Mesothelial cell of epicardium (in vitro differentiated cells): ENCODE data around the gene TBCEL. TPM values are rescaled to one million over a fixed set of nuclear protein-coding genes. Genes with fewer than 3 reads are reported as not detected.
A peak's percentile ranks its signal among the peaks of the same experiment; 100 is the strongest.
"Not testable (repeated sequence)": the region's sequence is repeated elsewhere in the genome, so short reads cannot be mapped to it uniquely, and the experiment has no call there.

Experiments
- DNase-seq, 2 experiments: peaks; one replicate each; pipeline ENCODE4 v3.0.0; 2021; ENCODE audit warnings: low spot score in 2 of 2; ENCODE audit not compliant: unreplicated experiment in 2 of 2
- H3K27ac Mint-ChIP-seq: 2 replicates; pipeline ENCODE4 v1.8.0; 2021; ENCODE audit warnings: mixed read lengths
- H3K27me3 Mint-ChIP-seq: 2 replicates; pipeline ENCODE4 v1.8.0; 2021; ENCODE audit warnings: low read depth, mixed read lengths
- H3K36me3 Mint-ChIP-seq: 2 replicates; pipeline ENCODE4 v1.8.0; 2021; ENCODE audit warnings: mixed read lengths
- H3K4me1 Mint-ChIP-seq: 2 replicates; pipeline ENCODE4 v1.8.0; 2021; ENCODE audit warnings: mixed read lengths
- H3K4me3 Mint-ChIP-seq: 2 replicates; pipeline ENCODE4 v1.8.0; 2021; ENCODE audit warnings: mild to moderate bottlenecking, moderate library complexity, mixed read lengths
- H3K9me3 Mint-ChIP-seq: 2 replicates; pipeline ENCODE4 v1.8.0; 2021; ENCODE audit warnings: mixed read lengths
- CTCF ChIP-seq: fragments of 200-600 bp; sonication (generic); IDR thresholded peaks from one replicate; pipeline ENCODE4 v1.5.0; 2021; ENCODE audit warnings: antibody characterized with exemption; ENCODE audit not compliant: unreplicated experiment
- total RNA-seq: library from RNA; stranded (reverse); gene quantifications from 3 replicates; pipeline ENCODE4 v1.2.1, GENCODE V29; 2021

The TBCEL gene
- total RNA-seq, 1 donor from 2014 or later, result 32.3 TPM

- Mint-ChIP-seq H3K36me3 (no peaks in the 10 kb centered on the region), H3K4me1 (peaks cover 13% of the 10 kb centered on the region), H3K4me3 (no peak overlapping the region), H3K9me3 (no peaks in the 10 kb centered on the region), H3K27me3 (peaks cover 49% of the 10 kb centered on the region), H3K27ac (no peak overlapping the region)
- no peak for DNase-seq
- no peak for TF ChIP-seq CTCF
Measured at GRCh38 chr11:121113611-121114010, 89.7 kb downstream of the TBCEL start.

GRCh38 chr11:121115024-121115423 is 91.1 kb downstream of the TBCEL start:
- not testable (repeated sequence) for H3K4me3 Mint-ChIP-seq, H3K36me3 Mint-ChIP-seq, H3K27ac Mint-ChIP-seq, DNase-seq, H3K9me3 Mint-ChIP-seq, H3K4me1 Mint-ChIP-seq
- peaks cover 42% of the 10 kb centered on the region for H3K27me3 Mint-ChIP-seq

GRCh38 chr11:121117788-121118187 is 93.9 kb downstream of the TBCEL start:
- peaks cover 14% of the 10 kb centered on the region for H3K27me3 Mint-ChIP-seq
- no peak overlapping the region for H3K27ac Mint-ChIP-seq
- H3K9me3 Mint-ChIP-seq, result peaks cover 5% of the 10 kb centered on the region
- no peaks in the 10 kb centered on the region for H3K4me1 Mint-ChIP-seq
- no peaks in the 10 kb centered on the region for H3K36me3 Mint-ChIP-seq
- DNase-seq, result no peak
- H3K4me3 Mint-ChIP-seq, result no peak overlapping the region
- TF ChIP-seq CTCF, result no peak

- DNase-seq, result no peak
- Mint-ChIP-seq H3K36me3 (peaks cover 3% of the 10 kb centered on the region), H3K4me1 (peaks cover 2% of the 10 kb centered on the region), H3K9me3 (peaks cover 12% of the 10 kb centered on the region), H3K27me3 (peaks cover 6% of the 10 kb centered on the region), H3K27ac (no peak overlapping the region), H3K4me3 (no peak overlapping the region)
- no peak for TF ChIP-seq CTCF
Measured at GRCh38 chr11:121119440-121119839, 95.5 kb downstream of the TBCEL start.

- Mint-ChIP-seq H3K36me3 (peaks cover 3% of the 10 kb centered on the region), H3K4me3 (no peak overlapping the region), H3K4me1 (peaks cover 2% of the 10 kb centered on the region), H3K9me3 (peaks cover 12% of the 10 kb centered on the region), H3K27me3 (no peaks in the 10 kb centered on the region), H3K27ac (no peak overlapping the region)
- no peak for TF ChIP-seq CTCF
- no peak for DNase-seq
Measured at GRCh38 chr11:121122328-121122727, 98.4 kb downstream of the TBCEL start.

- no peak for TF ChIP-seq CTCF
- peaks cover 3% of the 10 kb centered on the region for H3K36me3 Mint-ChIP-seq
- peak overlapping the region; percentile 8 for H3K27ac Mint-ChIP-seq
- no peak overlapping the region for H3K4me3 Mint-ChIP-seq
- peaks cover 12% of the 10 kb centered on the region for H3K9me3 Mint-ChIP-seq
- no peak for DNase-seq
- H3K4me1 Mint-ChIP-seq, result peaks cover 2% of the 10 kb centered on the region
- H3K27me3 Mint-ChIP-seq, result no peaks in the 10 kb centered on the region
Measured at GRCh38 chr11:121123496-121124069, 99.7 kb downstream of the TBCEL start.
